ENCODE measurements around the gene CARS2.
"Not testable (repeated sequence)": the region's sequence is repeated elsewhere in the genome, so short reads cannot be mapped to it uniquely, and the experiment has no call there.

The CARS2 gene

DNA sequence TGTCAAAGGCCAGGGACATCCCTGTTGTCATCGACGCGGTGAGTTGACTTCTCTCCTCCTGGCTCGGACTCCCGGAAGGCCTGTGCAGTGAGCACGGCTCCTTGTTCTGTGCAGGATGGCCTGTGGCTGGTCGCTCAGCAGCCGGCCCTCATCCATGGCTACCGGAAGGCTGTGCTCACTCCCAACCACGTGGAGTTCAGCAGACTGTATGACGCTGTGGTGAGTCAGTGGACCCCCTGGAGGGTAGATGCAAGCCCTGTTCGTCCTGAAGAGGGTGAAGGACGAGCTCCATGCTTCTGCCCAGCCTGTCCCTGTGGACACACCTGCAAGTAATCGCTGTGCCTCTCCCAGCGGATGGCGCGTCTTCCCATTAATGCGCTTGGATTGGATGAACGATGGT lies 71.4 kb downstream of the CARS2 start:
- no peak for TF ChIP-seq BACH2 (CRISPR knock-in tag; IDR thresholded peaks at IDR 0.05; ENCODE audit: borderline replicate concordance)
- no peak for TF ChIP-seq ZNF70 (CRISPR knock-in tag; IDR thresholded peaks at IDR 0.05)
- TF ChIP-seq TOX (CRISPR knock-in tag; IDR thresholded peaks at IDR 0.05; ENCODE audit: borderline replicate concordance) = no peak
- TF ChIP-seq ZC3H10 (CRISPR knock-in tag; IDR thresholded peaks at IDR 0.05) = no peak
- TF ChIP-seq, protein P1, sequence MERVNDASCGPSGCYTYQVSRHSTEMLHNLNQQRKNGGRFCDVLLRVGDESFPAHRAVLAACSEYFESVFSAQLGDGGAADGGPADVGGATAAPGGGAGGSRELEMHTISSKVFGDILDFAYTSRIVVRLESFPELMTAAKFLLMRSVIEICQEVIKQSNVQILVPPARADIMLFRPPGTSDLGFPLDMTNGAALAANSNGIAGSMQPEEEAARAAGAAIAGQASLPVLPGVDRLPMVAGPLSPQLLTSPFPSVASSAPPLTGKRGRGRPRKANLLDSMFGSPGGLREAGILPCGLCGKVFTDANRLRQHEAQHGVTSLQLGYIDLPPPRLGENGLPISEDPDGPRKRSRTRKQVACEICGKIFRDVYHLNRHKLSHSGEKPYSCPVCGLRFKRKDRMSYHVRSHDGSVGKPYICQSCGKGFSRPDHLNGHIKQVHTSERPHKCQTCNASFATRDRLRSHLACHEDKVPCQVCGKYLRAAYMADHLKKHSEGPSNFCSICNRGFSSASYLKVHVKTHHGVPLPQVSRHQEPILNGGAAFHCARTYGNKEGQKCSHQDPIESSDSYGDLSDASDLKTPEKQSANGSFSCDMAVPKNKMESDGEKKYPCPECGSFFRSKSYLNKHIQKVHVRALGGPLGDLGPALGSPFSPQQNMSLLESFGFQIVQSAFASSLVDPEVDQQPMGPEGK (CRISPR knock-in tag; IDR thresholded peaks at IDR 0.05; ENCODE audit: borderline replicate concordance) = no peak
- ATAC-seq = peak; percentile 59

DNA sequence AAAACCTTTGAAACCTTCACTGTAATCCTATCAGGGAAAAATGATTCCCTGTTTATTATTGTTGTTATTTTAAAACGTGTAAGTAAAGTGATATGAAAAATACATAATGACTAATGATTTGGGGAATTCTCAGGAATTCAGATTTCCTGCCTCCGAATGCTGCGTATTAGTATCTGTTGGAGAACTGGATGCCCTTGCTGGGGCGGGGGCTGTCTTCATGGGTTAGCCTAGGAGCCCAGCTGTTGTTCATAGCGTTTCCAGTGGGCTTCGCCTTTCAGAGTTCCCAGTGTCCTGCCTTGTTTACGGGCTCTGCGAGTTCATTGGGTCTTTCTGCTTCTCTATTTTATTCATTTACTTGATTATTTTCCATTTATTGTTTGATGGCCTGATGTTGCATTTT lies 72.1 kb downstream of the CARS2 start:
- TF ChIP-seq PPARA (CRISPR knock-in tag; IDR thresholded peaks at IDR 0.05; ENCODE audit: borderline replicate concordance) (no peak), SNAI2 (CRISPR knock-in tag; IDR thresholded peaks at IDR 0.05) (no peak)
- ATAC-seq = no peak

DNA sequence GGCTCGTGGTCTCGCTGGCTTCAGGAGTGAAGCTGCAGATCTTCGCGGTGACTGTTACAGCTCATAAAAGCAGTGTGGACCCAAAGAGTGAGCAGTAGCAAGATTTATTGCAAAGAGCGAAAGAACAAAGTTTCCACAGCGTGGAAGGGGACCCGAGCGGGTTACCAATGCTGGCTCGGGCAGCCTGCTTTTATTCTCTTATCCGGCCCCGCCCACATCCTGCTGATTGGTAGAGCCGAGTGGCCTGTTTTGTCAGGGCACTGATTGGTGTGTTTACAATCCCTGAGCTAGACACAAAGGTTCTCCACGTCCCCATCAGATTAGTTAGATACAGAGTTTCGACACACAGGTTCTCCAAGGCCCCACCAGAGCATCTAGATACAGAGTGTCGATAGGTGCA lies 73.7 kb downstream of the CARS2 start:
- not testable (repeated sequence) for ATAC-seq

GRCh38 chr13:110630566-110631119 lies 75.3 kb downstream of the CARS2 start:
- no peak for ATAC-seq
- TF ChIP-seq TCF4 (CRISPR knock-in tag; IDR thresholded peaks at IDR 0.05; ENCODE audit: borderline replicate concordance) (no peak), TSHZ2 (CRISPR knock-in tag; IDR thresholded peaks at IDR 0.05) (no peak), ZFP30 (CRISPR knock-in tag; IDR thresholded peaks at IDR 0.05) (no peak), POU6F1 (CRISPR knock-in tag; IDR thresholded peaks at IDR 0.05; ENCODE audit: borderline replicate concordance, low read depth) (no peak), OSR1 (CRISPR knock-in tag; IDR thresholded peaks at IDR 0.05) (no peak), ZC3H10 (CRISPR knock-in tag; IDR thresholded peaks at IDR 0.05) (no peak), ZNF70 (CRISPR knock-in tag; IDR thresholded peaks at IDR 0.05) (no peak), ZNF8 (CRISPR knock-in tag; IDR thresholded peaks at IDR 0.05) (no peak)
- TF ChIP-seq, protein P1 (CRISPR knock-in tag; IDR thresholded peaks at IDR 0.05; ENCODE audit: borderline replicate concordance) = no peak
- TF ChIP-seq, protein P2, sequence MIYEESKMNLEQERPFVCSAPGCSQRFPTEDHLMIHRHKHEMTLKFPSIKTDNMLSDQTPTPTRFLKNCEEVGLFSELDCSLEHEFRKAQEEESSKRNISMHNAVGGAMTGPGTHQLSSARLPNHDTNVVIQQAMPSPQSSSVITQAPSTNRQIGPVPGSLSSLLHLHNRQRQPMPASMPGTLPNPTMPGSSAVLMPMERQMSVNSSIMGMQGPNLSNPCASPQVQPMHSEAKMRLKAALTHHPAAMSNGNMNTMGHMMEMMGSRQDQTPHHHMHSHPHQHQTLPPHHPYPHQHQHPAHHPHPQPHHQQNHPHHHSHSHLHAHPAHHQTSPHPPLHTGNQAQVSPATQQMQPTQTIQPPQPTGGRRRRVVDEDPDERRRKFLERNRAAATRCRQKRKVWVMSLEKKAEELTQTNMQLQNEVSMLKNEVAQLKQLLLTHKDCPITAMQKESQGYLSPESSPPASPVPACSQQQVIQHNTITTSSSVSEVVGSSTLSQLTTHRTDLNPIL (CRISPR knock-in tag; IDR thresholded peaks at IDR 0.05; ENCODE audit: low read depth) = no peak
- TF ChIP-seq, protein P3, sequence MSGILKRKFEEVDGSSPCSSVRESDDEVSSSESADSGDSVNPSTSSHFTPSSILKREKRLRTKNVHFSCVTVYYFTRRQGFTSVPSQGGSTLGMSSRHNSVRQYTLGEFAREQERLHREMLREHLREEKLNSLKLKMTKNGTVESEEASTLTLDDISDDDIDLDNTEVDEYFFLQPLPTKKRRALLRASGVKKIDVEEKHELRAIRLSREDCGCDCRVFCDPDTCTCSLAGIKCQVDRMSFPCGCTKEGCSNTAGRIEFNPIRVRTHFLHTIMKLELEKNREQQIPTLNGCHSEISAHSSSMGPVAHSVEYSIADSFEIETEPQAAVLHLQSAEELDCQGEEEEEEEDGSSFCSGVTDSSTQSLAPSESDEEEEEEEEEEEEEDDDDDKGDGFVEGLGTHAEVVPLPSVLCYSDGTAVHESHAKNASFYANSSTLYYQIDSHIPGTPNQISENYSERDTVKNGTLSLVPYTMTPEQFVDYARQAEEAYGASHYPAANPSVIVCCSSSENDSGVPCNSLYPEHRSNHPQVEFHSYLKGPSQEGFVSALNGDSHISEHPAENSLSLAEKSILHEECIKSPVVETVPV (CRISPR knock-in tag; IDR thresholded peaks at IDR 0.05) = no peak
